Measurements from ENCODE around the gene RAB11FIP4.
A peak's percentile ranks its signal among the peaks of the same experiment; 100 is the strongest.

- TF ChIP-seq, protein P1, sequence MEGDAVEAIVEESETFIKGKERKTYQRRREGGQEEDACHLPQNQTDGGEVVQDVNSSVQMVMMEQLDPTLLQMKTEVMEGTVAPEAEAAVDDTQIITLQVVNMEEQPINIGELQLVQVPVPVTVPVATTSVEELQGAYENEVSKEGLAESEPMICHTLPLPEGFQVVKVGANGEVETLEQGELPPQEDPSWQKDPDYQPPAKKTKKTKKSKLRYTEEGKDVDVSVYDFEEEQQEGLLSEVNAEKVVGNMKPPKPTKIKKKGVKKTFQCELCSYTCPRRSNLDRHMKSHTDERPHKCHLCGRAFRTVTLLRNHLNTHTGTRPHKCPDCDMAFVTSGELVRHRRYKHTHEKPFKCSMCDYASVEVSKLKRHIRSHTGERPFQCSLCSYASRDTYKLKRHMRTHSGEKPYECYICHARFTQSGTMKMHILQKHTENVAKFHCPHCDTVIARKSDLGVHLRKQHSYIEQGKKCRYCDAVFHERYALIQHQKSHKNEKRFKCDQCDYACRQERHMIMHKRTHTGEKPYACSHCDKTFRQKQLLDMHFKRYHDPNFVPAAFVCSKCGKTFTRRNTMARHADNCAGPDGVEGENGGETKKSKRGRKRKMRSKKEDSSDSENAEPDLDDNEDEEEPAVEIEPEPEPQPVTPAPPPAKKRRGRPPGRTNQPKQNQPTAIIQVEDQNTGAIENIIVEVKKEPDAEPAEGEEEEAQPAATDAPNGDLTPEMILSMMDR (IDR thresholded peaks at IDR 0.05; ENCODE audit: extremely low read depth in 1 of 2, insufficient read depth in 1 of 2, low read depth in 1 of 2, low read length in 2 of 2): no peak
- peak; percentile 3 for TF ChIP-seq POLR2A (IDR thresholded peaks at IDR 0.05; ENCODE audit: low read depth, low read length)
- TF ChIP-seq MYC (IDR thresholded peaks at IDR 0.05; ENCODE audit: low read depth, low read length): no peak
- TF ChIP-seq POLR2AphosphoS5 (IDR thresholded peaks at IDR 0.05; ENCODE audit: insufficient read depth, low read depth, low read length): no peak
- TF ChIP-seq, protein P2, sequence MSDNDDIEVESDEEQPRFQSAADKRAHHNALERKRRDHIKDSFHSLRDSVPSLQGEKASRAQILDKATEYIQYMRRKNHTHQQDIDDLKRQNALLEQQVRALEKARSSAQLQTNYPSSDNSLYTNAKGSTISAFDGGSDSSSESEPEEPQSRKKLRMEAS (IDR thresholded peaks at IDR 0.05; ENCODE audit: insufficient read depth, insufficient read length): no peak
- no peak for TF ChIP-seq FOS (IDR thresholded peaks at IDR 0.05; ENCODE audit: borderline replicate concordance, insufficient read depth, low read length)
These were observed 169.3 kb downstream of the RAB11FIP4 start for GRCh38 chr17:31560616-31561235.
